Measurements from ENCODE around the gene CABYR.
"Not testable (repeated sequence)": the region's sequence is repeated elsewhere in the genome, so short reads cannot be mapped to it uniquely, and the experiment has no call there.

The CABYR gene

GRCh38 chr18:24130494-24130893 is 8.4 kb upstream of the CABYR start:
- DNase-seq = no peak

DNA sequence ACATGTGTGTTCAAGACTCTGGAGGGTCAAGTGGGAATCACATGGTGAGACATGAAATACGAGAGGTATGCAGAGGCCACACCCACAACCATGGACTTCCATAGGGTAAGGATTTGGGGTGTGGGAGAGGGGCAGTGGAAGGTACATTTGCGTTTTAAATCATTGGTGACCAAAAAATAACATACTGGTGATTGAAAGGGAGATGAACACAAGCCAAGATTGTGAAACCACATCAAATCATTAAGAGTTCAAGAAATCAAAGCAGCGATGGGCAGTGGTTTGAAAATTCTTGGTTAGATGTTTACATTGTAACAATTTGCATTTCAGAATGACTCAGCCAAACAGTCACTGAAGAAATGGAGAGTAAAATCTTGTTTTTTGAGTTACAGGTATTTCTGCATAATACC is 1.9 kb upstream of the CABYR start:
- no peak for DNase-seq

- DNase-seq = no peak
Measured at GRCh38 chr18:24138409-24138788, 463 bp upstream of the CABYR start.

DNA sequence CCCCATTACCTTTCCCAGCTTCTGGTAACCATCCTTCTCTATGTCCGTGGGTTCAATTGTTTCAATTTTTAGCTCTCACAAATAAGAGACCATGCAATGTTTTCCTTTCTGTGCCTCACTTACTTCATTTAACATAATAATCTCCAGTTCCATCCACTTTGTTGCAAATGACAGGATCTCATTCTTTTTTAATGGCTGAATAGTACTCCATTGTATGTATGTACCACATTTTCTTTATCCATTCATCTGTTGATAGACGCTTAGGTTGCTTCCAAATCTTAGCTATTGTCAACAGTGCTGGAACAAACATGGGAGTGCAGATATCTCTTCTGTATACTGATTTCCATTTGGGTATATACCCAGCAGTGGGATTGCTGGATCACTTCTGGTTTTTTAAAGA is 1.8 kb downstream of the CABYR start:
- DNase-seq = no peak

- DNase-seq = no peak
Measured at GRCh38 chr18:24142376-24142775, 3.5 kb downstream of the CABYR start.

DNA sequence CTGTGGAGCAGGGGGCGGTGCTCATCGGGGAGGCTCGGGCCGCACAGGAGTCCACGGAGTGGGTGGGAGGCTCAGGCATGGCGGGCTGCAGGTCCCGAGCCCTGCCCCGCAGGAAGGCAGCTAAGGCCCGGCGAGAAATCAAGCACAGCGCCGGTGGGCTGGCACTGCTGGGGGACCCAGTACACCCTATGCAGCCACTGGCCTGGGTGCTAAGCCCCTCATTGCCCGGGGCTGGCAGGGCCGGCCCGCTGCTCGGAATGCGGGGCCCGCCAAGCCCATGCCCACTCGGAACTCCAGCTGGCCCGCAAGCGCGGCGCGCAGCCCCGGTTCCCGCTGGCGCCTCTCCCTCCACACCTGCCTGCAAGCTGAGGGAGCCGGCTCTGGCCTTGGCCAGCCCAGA is 10.7 kb downstream of the CABYR start:
- DNase-seq = not testable (repeated sequence)

- no peak for DNase-seq
Measured at GRCh38 chr18:24153397-24153796, 14.5 kb downstream of the CABYR start.

GRCh38 chr18:24157855-24158254 is 19.0 kb downstream of the CABYR start:
- no peak for DNase-seq

GRCh38 chr18:24160086-24160485 is 21.2 kb downstream of the CABYR start:
- DNase-seq = no peak

DNA sequence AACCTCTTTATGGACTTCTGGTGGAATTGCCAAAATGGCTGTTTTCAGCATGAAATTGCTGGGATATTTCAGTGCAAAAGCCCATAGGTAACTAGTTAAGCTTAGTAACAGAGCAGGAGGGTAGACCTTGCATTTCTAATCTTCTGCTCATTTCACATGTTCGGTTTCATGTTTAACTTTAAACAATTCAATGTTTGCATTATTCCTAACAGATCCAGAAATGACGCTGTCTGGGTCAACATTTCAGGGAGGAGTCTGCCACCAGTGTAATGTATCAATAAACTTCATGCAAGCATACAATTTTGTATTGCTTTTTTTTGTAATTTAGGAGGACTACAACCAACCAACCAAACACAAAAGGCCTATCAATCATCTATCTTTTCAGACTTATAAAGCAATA is 22.4 kb downstream of the CABYR start:
- no peak for DNase-seq

- no peak for DNase-seq
Measured at GRCh38 chr18:24168496-24168895, 29.6 kb downstream of the CABYR start.

- no peak for DNase-seq
Measured at GRCh38 chr18:24170360-24170759, 31.5 kb downstream of the CABYR start.

- DNase-seq = no peak
Measured at GRCh38 chr18:24173997-24174396, 35.1 kb downstream of the CABYR start.

DNA sequence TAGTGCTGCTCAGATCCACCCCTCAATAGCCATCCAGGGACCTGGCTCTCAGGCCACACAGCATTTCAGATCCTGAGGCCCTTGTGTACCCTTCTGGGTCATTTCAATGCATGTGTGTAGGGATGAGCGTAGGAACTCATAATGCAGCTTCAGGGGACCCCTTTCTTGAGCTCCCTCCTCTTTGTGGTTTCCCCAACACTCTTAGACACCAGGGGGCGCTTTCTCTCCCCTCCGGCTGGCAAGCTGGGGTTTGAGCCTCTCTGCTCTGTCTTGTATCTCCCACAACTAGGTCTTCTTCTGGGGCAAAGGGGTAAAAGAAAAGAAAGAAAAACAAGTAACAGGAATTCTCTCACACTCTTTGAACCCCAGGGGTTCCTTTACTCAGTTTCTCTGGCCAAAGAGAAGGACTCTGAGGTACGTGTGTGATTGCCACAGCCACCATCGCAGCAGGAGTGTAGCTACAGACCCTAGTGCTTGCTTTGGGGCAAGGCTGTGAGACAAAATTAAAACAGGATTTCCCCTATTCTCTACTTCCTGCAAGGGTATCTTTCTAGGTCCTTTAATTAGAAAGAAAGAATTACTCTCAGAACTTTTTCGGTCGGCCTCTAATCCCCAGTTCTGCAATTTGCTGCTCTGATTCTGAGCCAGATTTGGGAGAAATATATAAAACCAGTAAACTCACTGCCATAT is 38.0 kb downstream of the CABYR start:
- DNase-seq = peak; percentile 16

- DNase-seq = no peak
Measured at GRCh38 chr18:24177499-24178133, 38.8 kb downstream of the CABYR start.

- no peak for DNase-seq
Measured at GRCh38 chr18:24180048-24180447, 41.2 kb downstream of the CABYR start.

GRCh38 chr18:24181806-24182205 is 42.9 kb downstream of the CABYR start:
- no peak for DNase-seq

- DNase-seq = no peak
Measured at GRCh38 chr18:24185805-24186204, 46.9 kb downstream of the CABYR start.

- no peak for DNase-seq
Measured at GRCh38 chr18:24187049-24187448, 48.2 kb downstream of the CABYR start.

DNA sequence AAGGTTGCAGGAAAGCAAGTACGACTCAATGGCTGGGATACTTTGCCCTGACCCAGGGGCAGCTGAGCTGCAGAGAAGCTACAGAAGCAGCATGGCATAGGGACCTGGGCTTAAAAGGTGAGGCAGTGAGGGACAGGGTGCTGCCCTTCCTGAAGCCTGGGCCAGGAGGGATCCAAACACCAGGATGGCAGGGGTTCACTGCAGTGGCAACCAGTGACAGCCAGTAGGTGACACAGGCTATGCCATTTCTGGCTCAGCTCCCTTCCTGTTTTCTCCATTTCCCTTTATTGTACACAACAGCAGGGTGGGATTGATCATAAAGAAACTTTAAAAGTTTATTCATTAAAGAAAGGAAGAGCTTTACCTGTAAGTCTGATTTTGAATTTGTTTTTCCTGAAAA is 48.8 kb downstream of the CABYR start:
- DNase-seq = no peak

DNA sequence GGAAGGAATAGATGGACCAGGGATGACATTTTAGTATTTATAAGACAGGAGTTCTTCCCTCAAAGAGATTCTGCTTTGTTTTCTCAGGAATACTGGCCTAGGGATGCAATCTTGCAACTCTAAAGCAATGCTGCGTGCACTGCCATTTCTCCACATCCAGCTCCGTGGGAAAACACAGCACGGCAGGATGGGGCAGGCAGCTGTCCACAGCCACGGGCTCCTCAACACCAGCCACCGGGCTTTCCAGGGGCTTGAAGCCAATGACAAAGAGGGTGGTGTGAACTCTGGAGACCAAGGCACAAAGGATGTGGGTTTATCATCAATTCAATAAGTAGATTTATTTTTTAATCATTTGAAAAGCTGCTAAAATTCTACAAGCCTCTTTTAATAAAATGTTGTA is 49.3 kb downstream of the CABYR start:
- DNase-seq = no peak

DNA sequence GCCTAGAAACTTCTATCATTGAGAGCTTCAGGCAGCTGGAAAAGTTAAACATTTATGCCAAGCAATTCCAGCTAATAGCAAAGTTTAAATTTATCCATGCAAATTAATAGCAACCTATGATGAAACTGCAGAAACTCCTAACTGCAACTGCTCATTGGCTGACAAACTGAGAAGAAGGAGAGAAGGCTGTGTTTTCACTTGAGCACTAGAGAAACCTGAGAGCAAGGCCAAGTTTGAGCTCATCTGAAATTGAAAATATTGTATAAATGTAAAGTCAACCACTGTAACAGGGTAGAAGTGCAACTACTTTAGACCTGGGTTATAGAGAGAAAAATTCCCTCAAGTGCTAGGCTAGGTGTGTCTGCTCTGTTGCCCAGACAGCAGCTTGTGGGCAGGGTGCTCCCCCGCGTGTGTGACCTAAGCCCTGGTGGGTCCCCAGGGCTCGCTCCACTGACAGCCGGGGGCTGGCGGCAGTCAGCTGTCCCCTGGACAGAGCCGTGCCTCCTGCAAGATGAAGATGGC is 50.2 kb downstream of the CABYR start:
- no peak for DNase-seq

DNA sequence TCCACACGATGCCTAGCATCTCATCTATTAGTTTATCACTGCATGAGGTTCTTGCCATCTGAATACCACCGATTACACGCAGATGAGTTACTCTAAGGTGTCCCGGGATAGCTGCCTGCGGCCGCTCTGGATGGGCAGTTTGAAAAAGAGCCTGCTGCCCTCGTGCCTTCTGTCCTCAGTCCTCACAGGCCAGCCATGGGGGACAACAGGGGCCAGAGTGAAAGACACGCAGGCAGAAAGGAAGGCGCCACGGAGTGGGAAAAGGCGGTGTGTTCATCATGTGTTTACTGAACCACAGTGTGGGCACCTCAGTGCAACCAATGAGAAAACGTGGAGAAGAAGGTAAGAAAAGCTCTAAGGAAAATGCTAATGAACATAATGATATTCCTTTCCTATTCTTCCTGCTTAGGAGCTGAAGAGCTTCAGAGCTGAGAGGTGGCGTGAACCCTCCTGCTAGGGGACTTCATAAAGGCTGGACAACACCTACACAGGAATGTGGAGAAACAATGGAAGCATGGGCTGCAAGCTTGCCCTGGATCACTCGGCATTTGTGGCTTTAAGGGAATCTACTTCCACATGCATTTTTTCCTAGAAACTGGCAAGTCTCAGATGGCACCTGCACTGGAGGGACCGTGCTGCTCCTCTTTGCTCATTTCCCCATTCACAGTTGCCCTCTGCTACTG is 50.9 kb downstream of the CABYR start:
- DNase-seq = no peak

GRCh38 chr18:24190590-24190989 is 51.7 kb downstream of the CABYR start:
- DNase-seq = no peak
